G401.6 (cell line): Measurements from ENCODE around the gene TAS2R41.
"Not testable (repeated sequence)": the region's sequence is repeated elsewhere in the genome, so short reads cannot be mapped to it uniquely, and the experiment has no call there.

ENCODE experiments used
- FAIRE-seq: peaks from 2 replicates; lab custom pipeline; 2012; peaks lifted over from hg19 to GRCh38; lab: Jason Lieb, UNC

Gene TAS2R41

DNA sequence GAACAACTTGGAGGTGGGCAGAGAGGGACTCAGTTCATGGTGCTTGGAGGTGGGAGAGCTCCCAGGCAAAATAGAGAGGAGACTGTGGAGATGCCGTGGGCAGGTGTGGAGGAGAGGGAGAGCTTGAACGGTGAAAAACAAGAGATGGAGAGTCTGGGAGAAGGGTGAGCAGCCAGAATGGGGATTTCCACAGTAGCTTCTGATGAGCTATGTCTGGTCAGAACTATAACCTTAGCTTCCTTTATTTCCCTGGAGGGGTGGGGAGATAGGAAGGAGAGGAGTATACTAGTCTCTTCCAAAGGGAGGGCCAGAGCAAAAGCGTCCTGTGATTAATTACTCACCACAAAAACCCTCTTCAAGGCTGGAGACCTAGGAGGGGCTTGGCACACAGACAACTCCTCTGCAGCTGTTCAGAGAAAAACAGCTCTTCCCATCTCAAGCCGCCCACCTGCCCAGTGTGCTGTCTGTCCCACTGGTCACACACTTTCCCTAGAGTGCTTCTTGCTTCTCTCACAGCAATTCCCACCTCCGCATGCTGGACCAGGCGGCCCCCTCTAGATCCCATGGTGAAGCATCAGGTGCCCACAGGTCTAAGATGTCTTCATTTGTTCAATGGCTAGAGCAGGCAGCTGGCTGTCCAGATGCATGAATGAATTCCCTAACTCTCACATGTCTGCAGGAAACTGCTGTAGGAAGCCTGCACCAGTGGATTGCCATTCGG, 41.9 kb downstream of the TAS2R41 start:
- no peak for FAIRE-seq

- FAIRE-seq, result not testable (repeated sequence)
Measured at GRCh38 chr7:143522309-143522916, 44.7 kb downstream of the TAS2R41 start.
